SK-N-SH (cell line): ENCODE data around the gene PCCB.

Experiments used
- EZH2phosphoT487 ChIP-seq: fragments of 200-600 bp; sonication (generic); IDR thresholded peaks from 2 replicates; pipeline ENCODE4 v1.6.1; 2017; ENCODE audit warnings: low read depth, mixed run types, mild to moderate bottlenecking, antibody characterized with exemption, moderate library complexity, borderline replicate concordance
- FOSL2 ChIP-seq: IDR thresholded peaks from 2 replicates; pipeline ENCODE4 v1.4.0; 2012; ENCODE audit warnings: low read depth, mild to moderate bottlenecking, moderate library complexity, borderline replicate concordance
- POLR2AphosphoS5 ChIP-seq: IDR thresholded peaks from 2 replicates; pipeline ENCODE4 v1.6.1; 2012; ENCODE audit warnings: low read depth, low read length
- RCOR1 ChIP-seq: fragments of 150-350 bp; IDR thresholded peaks from 2 replicates; pipeline ENCODE4 v1.6.1; 2017; ENCODE audit warnings: antibody characterized with exemption, low read length
- SIN3A ChIP-seq: IDR thresholded peaks from 2 replicates; pipeline ENCODE4 v1.6.1; 2012; ENCODE audit warnings: low read depth, mild to moderate bottlenecking, low read length, moderate library complexity, borderline replicate concordance
- TEAD4 ChIP-seq: IDR thresholded peaks from 2 replicates; pipeline ENCODE4 v1.4.0; 2012; ENCODE audit warnings: mild to moderate bottlenecking, borderline replicate concordance; ENCODE audit not compliant: insufficient read depth
- YY1 ChIP-seq: IDR thresholded peaks from 2 replicates; pipeline ENCODE4 v1.4.0; 2012; ENCODE audit warnings: low read depth, mild to moderate bottlenecking
- TF ChIP-seq, protein P1 (sequence below): fragments of 200-600 bp; sonication (generic); IDR thresholded peaks from 2 replicates; pipeline ENCODE4 v1.6.1; 2017; ENCODE audit warnings: antibody characterized with exemption, mild to moderate bottlenecking, moderate library complexity
- TF ChIP-seq, protein P2 (sequence below): IDR thresholded peaks from 2 replicates; pipeline ENCODE4; 2012
- TF ChIP-seq, protein P3 (sequence below): IDR thresholded peaks from 2 replicates; pipeline ENCODE4 v1.4.0; 2012; ENCODE audit warnings: low read depth
- TF ChIP-seq, protein P4 (sequence below): fragments of 150-350 bp; IDR thresholded peaks from 2 replicates; pipeline ENCODE4 v1.6.1; 2017; ENCODE audit warnings: antibody characterized with exemption, low read length, low read depth, borderline replicate concordance

DNA sequence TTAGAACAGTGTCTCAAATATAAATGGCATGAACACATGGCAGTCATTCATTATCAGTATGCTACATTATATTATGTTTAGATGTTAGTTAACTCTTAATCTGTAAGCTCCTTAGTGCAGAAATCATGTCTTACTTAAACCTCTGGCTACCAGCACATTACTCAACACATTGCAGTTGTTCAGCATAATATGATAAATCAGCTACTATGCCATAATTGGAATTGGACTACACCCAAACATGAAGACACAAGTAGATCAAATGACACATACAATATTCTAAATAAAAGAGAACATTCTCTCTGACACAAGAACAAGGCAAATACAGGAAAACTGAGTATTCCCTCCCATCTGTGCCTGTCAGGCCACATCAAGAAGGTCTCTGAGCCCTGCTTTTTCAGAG, 116.1 kb downstream of the PCCB start:
- TF ChIP-seq, protein P1, sequence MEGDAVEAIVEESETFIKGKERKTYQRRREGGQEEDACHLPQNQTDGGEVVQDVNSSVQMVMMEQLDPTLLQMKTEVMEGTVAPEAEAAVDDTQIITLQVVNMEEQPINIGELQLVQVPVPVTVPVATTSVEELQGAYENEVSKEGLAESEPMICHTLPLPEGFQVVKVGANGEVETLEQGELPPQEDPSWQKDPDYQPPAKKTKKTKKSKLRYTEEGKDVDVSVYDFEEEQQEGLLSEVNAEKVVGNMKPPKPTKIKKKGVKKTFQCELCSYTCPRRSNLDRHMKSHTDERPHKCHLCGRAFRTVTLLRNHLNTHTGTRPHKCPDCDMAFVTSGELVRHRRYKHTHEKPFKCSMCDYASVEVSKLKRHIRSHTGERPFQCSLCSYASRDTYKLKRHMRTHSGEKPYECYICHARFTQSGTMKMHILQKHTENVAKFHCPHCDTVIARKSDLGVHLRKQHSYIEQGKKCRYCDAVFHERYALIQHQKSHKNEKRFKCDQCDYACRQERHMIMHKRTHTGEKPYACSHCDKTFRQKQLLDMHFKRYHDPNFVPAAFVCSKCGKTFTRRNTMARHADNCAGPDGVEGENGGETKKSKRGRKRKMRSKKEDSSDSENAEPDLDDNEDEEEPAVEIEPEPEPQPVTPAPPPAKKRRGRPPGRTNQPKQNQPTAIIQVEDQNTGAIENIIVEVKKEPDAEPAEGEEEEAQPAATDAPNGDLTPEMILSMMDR, result no peak
- TF ChIP-seq, protein P2, sequence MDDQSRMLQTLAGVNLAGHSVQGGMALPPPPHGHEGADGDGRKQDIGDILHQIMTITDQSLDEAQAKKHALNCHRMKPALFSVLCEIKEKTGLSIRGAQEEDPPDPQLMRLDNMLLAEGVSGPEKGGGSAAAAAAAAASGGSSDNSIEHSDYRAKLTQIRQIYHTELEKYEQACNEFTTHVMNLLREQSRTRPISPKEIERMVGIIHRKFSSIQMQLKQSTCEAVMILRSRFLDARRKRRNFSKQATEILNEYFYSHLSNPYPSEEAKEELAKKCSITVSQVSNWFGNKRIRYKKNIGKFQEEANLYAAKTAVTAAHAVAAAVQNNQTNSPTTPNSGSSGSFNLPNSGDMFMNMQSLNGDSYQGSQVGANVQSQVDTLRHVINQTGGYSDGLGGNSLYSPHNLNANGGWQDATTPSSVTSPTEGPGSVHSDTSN, result no peak
- no peak for TF ChIP-seq FOSL2
- TF ChIP-seq, protein P3, sequence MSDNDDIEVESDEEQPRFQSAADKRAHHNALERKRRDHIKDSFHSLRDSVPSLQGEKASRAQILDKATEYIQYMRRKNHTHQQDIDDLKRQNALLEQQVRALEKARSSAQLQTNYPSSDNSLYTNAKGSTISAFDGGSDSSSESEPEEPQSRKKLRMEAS, result no peak
- TF ChIP-seq POLR2AphosphoS5, result no peak
- no peak for TF ChIP-seq SIN3A
- TF ChIP-seq EZH2phosphoT487, result no peak
- TF ChIP-seq, protein P4, sequence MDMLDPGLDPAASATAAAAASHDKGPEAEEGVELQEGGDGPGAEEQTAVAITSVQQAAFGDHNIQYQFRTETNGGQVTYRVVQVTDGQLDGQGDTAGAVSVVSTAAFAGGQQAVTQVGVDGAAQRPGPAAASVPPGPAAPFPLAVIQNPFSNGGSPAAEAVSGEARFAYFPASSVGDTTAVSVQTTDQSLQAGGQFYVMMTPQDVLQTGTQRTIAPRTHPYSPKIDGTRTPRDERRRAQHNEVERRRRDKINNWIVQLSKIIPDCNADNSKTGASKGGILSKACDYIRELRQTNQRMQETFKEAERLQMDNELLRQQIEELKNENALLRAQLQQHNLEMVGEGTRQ, result no peak
- TF ChIP-seq RCOR1, result no peak
- TF ChIP-seq TEAD4, result no peak
- no peak for TF ChIP-seq YY1
